IMR-90 (cell line): Measurements from ENCODE around the gene MRPL23. TPM values are rescaled to one million over a fixed set of nuclear protein-coding genes. Genes with fewer than 3 reads are reported as not detected.

Experiments
- ATAC-seq: fragments of 200-7000 bp; cut with Tn5 transposase; 2 replicates; pipeline ENCODE4 v1.9.1; 2020; ENCODE audit warnings: low read depth, mild to moderate bottlenecking, moderate library complexity
- BruUV-seq: library from RNA; stranded (reverse); fragments of 400-500 nt; replicated peaks from 2 replicates; lab custom pipeline; 2021; lab: Mats Ljungman, UMichigan
- CTCF ChIA-PET: fragments of 300-600 bp; formaldehyde crosslinking; extraction: SDS; loops from one replicate; lab custom pipeline; 2021; ENCODE audit warnings: antibody characterized with exemption; lab: Yijun Ruan, JAX
- POLR2A ChIA-PET: fragments of 300-600 bp; sonication (Branson Sonifier 250); formaldehyde crosslinking; loops from one replicate; lab custom pipeline; 2022; ENCODE audit warnings: antibody characterized with exemption; ENCODE audit not compliant: unreplicated experiment; lab: Charles Lee
- DNase-seq: peaks from one replicate; pipeline ENCODE4 v3.0.0; 2013
- H2AFZ ChIP-seq: replicated peaks from 2 replicates; pipeline ENCODE3; 2013; ENCODE audit warnings: low read length, mild to moderate bottlenecking; ENCODE audit not compliant: poor library complexity
- H2AK5ac ChIP-seq: 2 replicates; pipeline ENCODE4 v1.6.1; 2013; ENCODE audit warnings: low read depth, low read length, inconsistent platforms
- H2AK9ac ChIP-seq: replicated peaks from 2 replicates; pipeline ENCODE3; 2013; ENCODE audit warnings: mild to moderate bottlenecking, low read depth, low read length, moderate library complexity; ENCODE audit not compliant: poor library complexity
- H2BK120ac ChIP-seq: 2 replicates; pipeline ENCODE4 v1.6.1; 2013; ENCODE audit warnings: low read depth, low read length, inconsistent platforms
- H2BK15ac ChIP-seq: 3 replicates; pipeline ENCODE4 v1.6.1; 2013; ENCODE audit warnings: low read depth, low read length, inconsistent platforms
- H2BK20ac ChIP-seq: 2 replicates; pipeline ENCODE4 v1.6.1; 2013; ENCODE audit warnings: low read depth, mild to moderate bottlenecking, inconsistent platforms, low read length, moderate library complexity
- H2BK5ac ChIP-seq: 2 replicates; pipeline ENCODE4 v1.6.1; 2013; ENCODE audit warnings: mild to moderate bottlenecking, low read depth, low read length, inconsistent platforms; ENCODE audit not compliant: poor library complexity, severe bottlenecking
- H3K14ac ChIP-seq: replicated peaks from 2 replicates; pipeline ENCODE4 v1.6.1; 2013; ENCODE audit warnings: low read depth, low read length, inconsistent platforms
- H3K18ac ChIP-seq: 2 replicates; pipeline ENCODE4 v1.6.1; 2013; ENCODE audit warnings: low read depth, low read length, control low read depth
- H3K23ac ChIP-seq: 2 replicates; pipeline ENCODE4 v1.6.1; 2013; ENCODE audit warnings: low read depth, low read length, inconsistent platforms
- H3K27ac ChIP-seq: 2 replicates; pipeline ENCODE4 v1.5.1; 2013; ENCODE audit warnings: mild to moderate bottlenecking, control low read depth, low read length; ENCODE audit not compliant: insufficient read depth
- H3K27me3 ChIP-seq: 2 replicates; pipeline ENCODE4 v1.6.1; 2013; ENCODE audit warnings: low read length; ENCODE audit not compliant: control insufficient read depth, insufficient read depth
- H3K36me3 ChIP-seq: 2 replicates; pipeline ENCODE4 v1.6.1; 2013; ENCODE audit warnings: low read length, mixed read lengths; ENCODE audit not compliant: control insufficient read depth, insufficient read depth
- H3K4ac ChIP-seq: 2 replicates; pipeline ENCODE4 v1.6.1; 2013; ENCODE audit warnings: low read depth, low read length, inconsistent platforms
- H3K4me1 ChIP-seq: 2 replicates; pipeline ENCODE4 v1.6.1; 2013; ENCODE audit warnings: low read length, mixed read lengths; ENCODE audit not compliant: control insufficient read depth, insufficient read depth
- H3K4me2 ChIP-seq: 2 replicates; pipeline ENCODE4 v1.6.1; 2013; ENCODE audit warnings: low read depth, mild to moderate bottlenecking, control low read depth, low read length, moderate library complexity
- H3K4me3 ChIP-seq: 2 replicates; pipeline ENCODE4 v1.5.1; 2013; ENCODE audit warnings: low read depth, mild to moderate bottlenecking, control low read depth, low read length, moderate library complexity; ENCODE audit not compliant: insufficient read depth
- H3K56ac ChIP-seq: 2 replicates; pipeline ENCODE4 v1.6.1; 2013; ENCODE audit warnings: low read length, inconsistent platforms; ENCODE audit not compliant: insufficient read depth; ENCODE audit errors: extremely low read depth
- H3K79me1 ChIP-seq, 2 experiments: 2 replicates each; pipeline ENCODE4 v1.6.1; 2013; ENCODE audit warnings: low read length in 2 of 2, inconsistent platforms in 1 of 2, low read depth in 1 of 2
- H3K9ac ChIP-seq: 2 replicates; pipeline ENCODE4 v1.6.1; 2013; ENCODE audit warnings: low read depth, low read length, control low read depth
- H3K9me1 ChIP-seq: 2 replicates; pipeline ENCODE4 v1.6.1; 2013; ENCODE audit warnings: low read length, inconsistent platforms; ENCODE audit not compliant: insufficient read depth
- H3K9me3 ChIP-seq: 2 replicates; pipeline ENCODE4 v1.6.1; 2013; ENCODE audit warnings: low read length; ENCODE audit not compliant: control insufficient read depth, insufficient read depth
- H4K20me1 ChIP-seq: 2 replicates; pipeline ENCODE4 v1.6.1; 2013; ENCODE audit warnings: low read length, inconsistent platforms; ENCODE audit not compliant: insufficient read depth
- H4K5ac ChIP-seq: 2 replicates; pipeline ENCODE4 v1.6.1; 2013; ENCODE audit warnings: mild to moderate bottlenecking, low read depth, low read length, control low read depth
- H4K8ac ChIP-seq, 2 experiments: 2 replicates each; pipeline ENCODE4 v1.6.1; 2013; ENCODE audit warnings: low read depth in 2 of 2, low read length in 2 of 2, control low read depth in 1 of 2, inconsistent platforms in 1 of 2
- H4K91ac ChIP-seq: 2 replicates; pipeline ENCODE4 v1.6.1; 2013; ENCODE audit warnings: low read depth, low read length, inconsistent platforms; ENCODE audit not compliant: insufficient read depth
- MAFK ChIP-seq: IDR thresholded peaks from 2 replicates; pipeline ENCODE4 v1.6.1; 2012; ENCODE audit warnings: low read depth, low read length, improper control_type of control experiment
- MXI1 ChIP-seq: IDR thresholded peaks from 2 replicates; pipeline ENCODE4 v1.6.1; 2012; ENCODE audit warnings: low read depth, mild to moderate bottlenecking, low read length, moderate library complexity, borderline replicate concordance
- RAD21 ChIP-seq: IDR thresholded peaks from 2 replicates; pipeline ENCODE4 v1.6.1; 2012; ENCODE audit warnings: low read length, improper control_type of control experiment
- RCOR1 ChIP-seq: IDR thresholded peaks from 2 replicates; pipeline ENCODE4 v1.6.1; 2012; ENCODE audit warnings: mild to moderate bottlenecking, low read length, improper control_type of control experiment; ENCODE audit not compliant: insufficient replicate concordance
- WGBS, 2 experiments: methylation state at CpG; one replicate each; pipeline versions ENCODE4 v1.1.5 to v1.1.7; 2013; ENCODE audit warnings: missing lambda C conversion rate in 2 of 2; ENCODE audit not compliant: insufficient read length in 1 of 2; ENCODE audit errors: extremely low coverage in 2 of 2; 5-methylcytosine and 5-hydroxymethylcytosine counted together
- dilution Hi-C: fragments of 300-500 bp; cut with HindIII; formaldehyde crosslinking; loops from one replicate; pipeline ENCODE4 v1.14.3; 2018; ENCODE audit warnings: low sequenced_read_pairs; ENCODE audit not compliant: unreplicated experiment
- in situ Hi-C: fragments of 300-500 bp; cut with MboI; formaldehyde crosslinking; loops from 3 replicates; pipeline ENCODE4 v1.14.3; 2019; ENCODE audit warnings: low sequenced_read_pairs, inconsistent platforms, mixed read lengths
- intact Hi-C: fragments of 100-400 bp; cut with micrococcal nuclease; formaldehyde crosslinking; loops from 2 replicates; pipeline ENCODE4 v1.10.0; 2022
- polyA plus RNA-seq, 3 experiments: library from polyadenylated mRNA; depleted of rRNA; stranded (reverse); fragments of >200 nt; gene quantifications; 2 replicates each; pipeline ENCODE4 v1.2.3, GENCODE V29; 2012; ENCODE audit warnings: low replicate concordance in 1 of 3
- total RNA-seq: library from RNA; depleted of rRNA; stranded (reverse); fragments of >200 nt; gene quantifications from 2 replicates; pipeline ENCODE4 v1.2.3, GENCODE V29; 2012
- TF ChIP-seq, protein P1 (sequence below): conservative IDR thresholded peaks from 2 replicates; pipeline ENCODE4 v1.5.1; 2012; ENCODE audit warnings: mild to moderate bottlenecking, low read depth, low read length, improper control_type of control experiment

Gene MRPL23
- total and polyA plus RNA-seq, 2 of the 4 experiments (the other 2 are of a cell fraction), result 68.4 to 114 TPM

GRCh38 chr11:1982873-1983600 is 35.9 kb downstream of the MRPL23 start:
- H2BK20ac ChIP-seq, result no peak overlapping the region
- H3K36me3 ChIP-seq, result no peaks in the 10 kb centered on the region
- no peak overlapping the region for H3K9ac ChIP-seq
- ChIA-PET CTCF (no interaction called here), POLR2A (no interaction called here)
- dilution Hi-C loops (no loop called here), intact Hi-C loops (no loop called here), in situ Hi-C loops (no loop called here)
- no peak overlapping the region for H3K4ac ChIP-seq
- no peaks in the 10 kb centered on the region for H3K27me3 ChIP-seq
- no peak overlapping the region for H4K91ac ChIP-seq
- no peaks in the 10 kb centered on the region for H3K9me1 ChIP-seq
- no peaks in the 10 kb centered on the region for H3K79me1 ChIP-seq
- no peak overlapping the region for H2BK15ac ChIP-seq
- H4K8ac ChIP-seq, result no peak overlapping the region
- H2BK5ac ChIP-seq, result no peak overlapping the region
- H3K14ac ChIP-seq, result no peak overlapping the region
- H3K56ac ChIP-seq, result no peak overlapping the region
- no peak for DNase-seq
- H3K4me2 ChIP-seq, result no peak overlapping the region
- WGBS, 2 experiments, result no CpG with 5 or more reads among the region's 26 CpGs
- no peak for ATAC-seq
- H2AK9ac ChIP-seq, result no peak overlapping the region
- no peak overlapping the region for H3K23ac ChIP-seq
- H3K4me1 ChIP-seq, result no peaks in the 10 kb centered on the region
- no peak overlapping the region for H2AFZ ChIP-seq
- H3K18ac ChIP-seq, result no peak overlapping the region
- H2AK5ac ChIP-seq, result no peak overlapping the region
- no peak overlapping the region for H2BK120ac ChIP-seq
- no TSS peak for BruUV-seq
- H3K9me3 ChIP-seq, result no peaks in the 10 kb centered on the region
- H4K20me1 ChIP-seq, result no peaks in the 10 kb centered on the region
- no peak overlapping the region for H3K4me3 ChIP-seq
- H4K5ac ChIP-seq, result no peak overlapping the region
- TF ChIP-seq MAFK (no peak), RAD21 (no peak), MXI1 (no peak), RCOR1 (no peak)
- TF ChIP-seq, protein P1, sequence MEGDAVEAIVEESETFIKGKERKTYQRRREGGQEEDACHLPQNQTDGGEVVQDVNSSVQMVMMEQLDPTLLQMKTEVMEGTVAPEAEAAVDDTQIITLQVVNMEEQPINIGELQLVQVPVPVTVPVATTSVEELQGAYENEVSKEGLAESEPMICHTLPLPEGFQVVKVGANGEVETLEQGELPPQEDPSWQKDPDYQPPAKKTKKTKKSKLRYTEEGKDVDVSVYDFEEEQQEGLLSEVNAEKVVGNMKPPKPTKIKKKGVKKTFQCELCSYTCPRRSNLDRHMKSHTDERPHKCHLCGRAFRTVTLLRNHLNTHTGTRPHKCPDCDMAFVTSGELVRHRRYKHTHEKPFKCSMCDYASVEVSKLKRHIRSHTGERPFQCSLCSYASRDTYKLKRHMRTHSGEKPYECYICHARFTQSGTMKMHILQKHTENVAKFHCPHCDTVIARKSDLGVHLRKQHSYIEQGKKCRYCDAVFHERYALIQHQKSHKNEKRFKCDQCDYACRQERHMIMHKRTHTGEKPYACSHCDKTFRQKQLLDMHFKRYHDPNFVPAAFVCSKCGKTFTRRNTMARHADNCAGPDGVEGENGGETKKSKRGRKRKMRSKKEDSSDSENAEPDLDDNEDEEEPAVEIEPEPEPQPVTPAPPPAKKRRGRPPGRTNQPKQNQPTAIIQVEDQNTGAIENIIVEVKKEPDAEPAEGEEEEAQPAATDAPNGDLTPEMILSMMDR, result no peak
- H3K27ac ChIP-seq, result no peak overlapping the region
